K562 (cell line): ENCODE results near the gene MITD1.

ENCODE experiments used
- CTCF ChIP-seq, 3 experiments: IDR thresholded peaks in 2 of 3; conservative IDR thresholded peaks in 1 of 3; 2 replicates each; pipeline ENCODE4 v1.5.1; 2011 to 2012; ENCODE audit warnings: low read length in 3 of 3, mild to moderate bottlenecking in 3 of 3, control low read depth in 2 of 3, improper control_type of control experiment in 1 of 3, inconsistent platforms in 1 of 3, low read depth in 1 of 3, mixed read lengths in 1 of 3, moderate library complexity in 1 of 3; ENCODE audit not compliant: insufficient read depth in 2 of 3
- NFIC ChIP-seq: fragments of 450-650 bp; IDR thresholded peaks from 2 replicates; pipeline ENCODE4 v1.6.1; 2017; ENCODE audit warnings: mild to moderate bottlenecking, inconsistent platforms
- PHF8 ChIP-seq: fragments of 200-600 bp; sonication (generic); IDR thresholded peaks from 2 replicates; pipeline ENCODE4 v1.6.1; 2012; ENCODE audit warnings: mixed run types, mild to moderate bottlenecking, inconsistent platforms, low read length, moderate library complexity, borderline replicate concordance
- SFPQ ChIP-seq: fragments of 200-400 bp; formaldehyde crosslinking; IDR thresholded peaks from 2 replicates; pipeline ENCODE4 v1.6.1; 2017; ENCODE audit warnings: mild to moderate bottlenecking, low read depth, low read length, moderate library complexity

- TF ChIP-seq SFPQ (no peak), NFIC (no peak), PHF8 (no peak), CTCF (IDR thresholded peaks at IDR 0.05 in 2 of 3, conservative IDR thresholded peaks at IDR 0.05 in 1 of 3; ENCODE audit: insufficient read depth in 2 of 3, low read depth in 1 of 3, low read length in 3 of 3) (peak in 1 of 3 experiments; percentile 14; a peak in 1 of 6 replicates)
Measured at GRCh38 chr2:99158599-99158998, 22.3 kb downstream of the MITD1 start.
